Thoracic aorta (tissue), 2 donors: ENCODE data around the gene EFNA2. TPM values are rescaled to one million over a fixed set of nuclear protein-coding genes. Genes with fewer than 3 reads are reported as not detected.
"Not testable (repeated sequence)": the region's sequence is repeated elsewhere in the genome, so short reads cannot be mapped to it uniquely, and the experiment has no call there.

Source experiments
- ATAC-seq: fragments of 150-250 bp; one replicate; pipeline ENCODE4 v1.8.0; 2017; ENCODE audit warnings: low read depth; ENCODE audit not compliant: insufficient number of reproducible peaks, low FRiP score
- DNase-seq: peaks from one replicate; pipeline ENCODE4 v3.0.0-alpha.2; 2020; ENCODE audit warnings: low spot score
- H3K27ac ChIP-seq, 2 donors: fragments of 200-600 bp; sonication (generic); 1 replicate in 1 of 2; 2 replicates in 1 of 2; pipeline ENCODE4 v1.5.1; 2016; ENCODE audit warnings: mild to moderate bottlenecking in 2 of 2, moderate library complexity in 2 of 2
- H3K27me3 ChIP-seq: fragments of 200-600 bp; sonication (generic); replicated peaks from 2 replicates; pipeline ENCODE4 v1.6.0; 2016; ENCODE audit warnings: mild to moderate bottlenecking; ENCODE audit not compliant: insufficient read depth
- H3K36me3 ChIP-seq: fragments of 200-600 bp; sonication (generic); one replicate; pipeline ENCODE4 v1.5.1; 2016
- H3K4me1 ChIP-seq, 2 donors: fragments of 200-600 bp; sonication (generic); 1 replicate in 1 of 2; 2 replicates in 1 of 2; pipeline versions ENCODE4 v1.5.1 to v1.6.0; 2016; ENCODE audit warnings: low read depth in 2 of 2, mild to moderate bottlenecking in 1 of 2; ENCODE audit not compliant: control insufficient read depth in 1 of 2
- H3K4me3 ChIP-seq: fragments of 200-600 bp; sonication (generic); 2 replicates; pipeline ENCODE4 v1.5.1; 2016; ENCODE audit warnings: mild to moderate bottlenecking
- H3K9me3 ChIP-seq: fragments of 200-600 bp; sonication (generic); 2 replicates; pipeline ENCODE4 v1.5.1; 2016
- CTCF ChIP-seq: fragments of 200-600 bp; sonication (generic); IDR thresholded peaks from one replicate; pipeline ENCODE4 v1.5.1; 2019; ENCODE audit warnings: antibody characterized with exemption
- total RNA-seq, 2 donors: library from RNA; depleted of rRNA; stranded (reverse); fragments of >200 nt; gene quantifications; one replicate each; pipeline versions ENCODE4 v1.1.0 to v1.2.3, GENCODE V29; 2016

EFNA2 gene
- total RNA-seq, 2 donors from 2014 or later, result not detected

DNA sequence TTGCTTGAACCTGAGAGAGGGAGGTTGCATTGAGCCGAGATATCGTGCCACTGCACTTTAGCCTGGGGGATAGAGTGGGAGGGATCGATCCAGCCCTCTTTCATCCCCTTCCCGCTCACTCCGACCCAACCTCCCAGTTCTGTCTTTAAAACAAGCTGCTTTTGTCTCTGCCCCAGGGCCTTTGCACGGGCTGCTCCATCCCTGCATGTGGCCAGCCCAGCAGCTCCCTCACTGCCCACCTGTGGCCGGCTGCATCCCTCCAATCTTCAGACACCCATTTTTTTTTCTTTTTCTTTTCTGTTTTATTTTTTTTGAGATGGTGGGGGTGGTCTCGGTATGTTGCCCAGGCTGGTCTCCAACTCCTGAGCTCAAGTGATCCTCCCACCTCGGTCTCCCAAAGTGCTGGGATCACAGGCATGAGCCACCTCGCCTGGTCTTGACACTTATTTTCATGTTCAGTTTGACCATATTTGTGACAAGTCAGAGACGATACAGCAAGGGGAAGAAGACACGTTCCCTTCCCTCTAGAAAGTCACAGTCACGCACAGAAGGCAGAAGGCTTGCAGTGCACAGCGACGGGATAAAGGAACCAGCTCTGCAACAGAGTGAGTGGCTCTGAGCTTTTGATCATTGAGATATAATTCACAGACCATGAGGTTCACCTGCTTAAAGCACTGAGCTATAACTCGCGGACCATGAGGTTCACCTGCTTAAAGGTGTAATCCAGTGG, 31.8 kb downstream of the EFNA2 start:
- Histone ChIP-seq H3K4me1 (peaks cover 0 to 9% of the 10 kb centered on the region in 2 donors), H3K27me3 (no peaks in the 10 kb centered on the region), H3K27ac (no peak overlapping the region), H3K36me3 (no peaks in the 10 kb centered on the region), H3K9me3 (no peaks in the 10 kb centered on the region), H3K4me3 (no peak overlapping the region)
- no peak for TF ChIP-seq CTCF
- DNase-seq (no peak), ATAC-seq (no peak)

GRCh38 chr19:1318678-1319471, 33.2 kb downstream of the EFNA2 start:
- no peak for ATAC-seq

GRCh38 chr19:1320282-1320650, 34.6 kb downstream of the EFNA2 start:
- ATAC-seq, H3K4me3 ChIP-seq, H3K36me3 ChIP-seq, H3K27me3 ChIP-seq, DNase-seq, H3K27ac ChIP-seq, H3K9me3 ChIP-seq: not testable (repeated sequence)
- peaks cover 2 to 15% of the 10 kb centered on the region in 2 donors for H3K4me1 ChIP-seq

More at GRCh38 chr19:1318678-1319471, 33.2 kb downstream of the EFNA2 start:
- H3K27me3 ChIP-seq, result peaks cover under 1% of the 10 kb centered on the region
- no peaks in the 10 kb centered on the region for H3K36me3 ChIP-seq
- no peak for DNase-seq
- H3K27ac ChIP-seq, result no peak overlapping the region
- H3K4me3 ChIP-seq, result no peak overlapping the region
- no peak for TF ChIP-seq CTCF
- H3K4me1 ChIP-seq, result peaks cover 0 to 9% of the 10 kb centered on the region in 2 donors
- H3K9me3 ChIP-seq, result no peaks in the 10 kb centered on the region

GRCh38 chr19:1321539-1321938, 35.9 kb downstream of the EFNA2 start:
- no peaks in the 10 kb centered on the region for H3K36me3 ChIP-seq
- TF ChIP-seq CTCF, result no peak
- no peak overlapping the region for H3K4me3 ChIP-seq
- no peak for DNase-seq
- H3K27ac ChIP-seq, result no peak overlapping the region
- H3K27me3 ChIP-seq, result peaks cover 6% of the 10 kb centered on the region
- ATAC-seq, result no peak
- no peaks in the 10 kb centered on the region for H3K9me3 ChIP-seq
- H3K4me1 ChIP-seq, result peaks cover 2 to 6% of the 10 kb centered on the region in 2 donors

GRCh38 chr19:1322198-1322981, 36.7 kb downstream of the EFNA2 start:
- H3K27me3 ChIP-seq, result peaks cover 6% of the 10 kb centered on the region

More at GRCh38 chr19:1322198-1322981, 36.7 kb downstream of the EFNA2 start:
- ATAC-seq (no peak), DNase-seq (no peak)
- no peaks in the 10 kb centered on the region for H3K9me3 ChIP-seq
- no peak for TF ChIP-seq CTCF
- H3K4me3 ChIP-seq, result no peak overlapping the region
- no peaks in the 10 kb centered on the region for H3K36me3 ChIP-seq
- peaks cover 2 to 6% of the 10 kb centered on the region in 2 donors for H3K4me1 ChIP-seq
- no peak overlapping the region for H3K27ac ChIP-seq
